GM15510 (cell line): ENCODE results near the gene LRTM2.

Experiments used
- POLR2A ChIP-seq: IDR thresholded peaks from 3 replicates; pipeline ENCODE4 v1.6.1; 2011; ENCODE audit warnings: borderline replicate concordance; ENCODE audit not compliant: insufficient read length; ENCODE audit errors: extremely low read depth

Gene LRTM2

GRCh38 chr12:1839464-1839863, 19.1 kb downstream of the LRTM2 start:
- no peak for TF ChIP-seq POLR2A

GRCh38 chr12:1839956-1840951, 19.9 kb downstream of the LRTM2 start:
- no peak for TF ChIP-seq POLR2A

- no peak for TF ChIP-seq POLR2A
These were observed 20.6 kb downstream of the LRTM2 start for GRCh38 chr12:1840981-1841425.

- no peak for TF ChIP-seq POLR2A
These were observed 21.3 kb downstream of the LRTM2 start for GRCh38 chr12:1841586-1842182.

GRCh38 chr12:1842183-1842904, 22.0 kb downstream of the LRTM2 start:
- no peak for TF ChIP-seq POLR2A

DNA sequence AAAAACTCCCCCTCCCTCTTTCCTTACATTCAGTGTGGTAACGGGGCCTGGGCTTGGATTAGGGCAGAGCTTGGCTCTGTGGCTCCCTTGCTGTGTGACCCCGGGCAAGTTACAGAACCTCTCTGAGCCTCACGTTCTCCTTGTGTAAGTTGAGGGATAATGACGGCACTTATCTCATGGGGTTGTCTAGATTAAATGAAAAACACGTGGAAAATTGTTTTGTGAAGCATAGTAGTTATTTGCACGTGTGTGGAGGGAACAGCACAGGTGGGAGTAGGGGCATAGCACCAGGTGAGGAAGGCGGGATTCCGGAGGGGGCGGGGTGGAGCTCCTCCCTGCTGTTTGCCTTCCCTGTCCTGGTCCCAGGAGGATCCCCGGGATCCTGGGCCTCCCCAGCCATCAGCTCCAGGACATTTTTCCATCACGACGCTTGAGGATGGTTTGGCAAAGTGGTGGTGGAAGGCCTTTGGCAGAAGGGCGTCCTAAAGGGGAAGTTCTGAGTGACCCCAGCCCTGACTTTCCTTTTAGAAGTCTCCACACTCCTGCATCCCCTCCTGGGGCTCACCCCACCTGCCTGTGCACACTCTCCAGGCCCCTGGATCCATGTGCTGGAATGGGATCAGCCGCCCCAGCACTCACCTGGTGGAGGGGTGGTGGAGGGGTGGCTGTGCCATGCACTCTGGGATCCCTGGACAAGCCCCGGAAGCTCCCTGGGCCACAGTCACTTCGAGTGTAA, 22.7 kb downstream of the LRTM2 start:
- no peak for TF ChIP-seq POLR2A

GRCh38 chr12:1843641-1844005, 23.3 kb downstream of the LRTM2 start:
- no peak for TF ChIP-seq POLR2A

DNA sequence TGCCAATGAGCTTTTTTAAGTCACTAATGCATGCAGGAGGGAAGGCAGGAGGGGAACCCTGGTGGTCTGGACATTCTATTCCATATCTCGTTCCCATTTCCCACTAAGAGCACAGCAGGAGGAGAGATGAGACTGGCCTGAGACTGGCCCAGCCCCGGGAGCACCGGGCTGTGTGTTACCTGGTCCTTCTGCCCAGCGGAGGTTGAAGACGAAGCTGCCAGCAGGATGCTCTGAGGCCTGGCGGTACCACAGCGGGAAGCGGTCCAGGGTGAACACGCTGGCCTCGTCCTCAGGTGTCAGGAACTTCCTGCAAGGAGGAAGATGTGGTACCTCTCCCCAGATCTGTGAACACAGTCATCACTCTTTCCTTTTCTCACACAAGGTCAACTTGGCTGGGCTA, 23.9 kb downstream of the LRTM2 start:
- no peak for TF ChIP-seq POLR2A

GRCh38 chr12:1844661-1845409, 24.5 kb downstream of the LRTM2 start:
- TF ChIP-seq POLR2A = no peak

- TF ChIP-seq POLR2A = no peak
These were observed 25.1 kb downstream of the LRTM2 start for GRCh38 chr12:1845427-1845826.

- TF ChIP-seq POLR2A = no peak
These were observed 25.5 kb downstream of the LRTM2 start for GRCh38 chr12:1845886-1846285.

DNA sequence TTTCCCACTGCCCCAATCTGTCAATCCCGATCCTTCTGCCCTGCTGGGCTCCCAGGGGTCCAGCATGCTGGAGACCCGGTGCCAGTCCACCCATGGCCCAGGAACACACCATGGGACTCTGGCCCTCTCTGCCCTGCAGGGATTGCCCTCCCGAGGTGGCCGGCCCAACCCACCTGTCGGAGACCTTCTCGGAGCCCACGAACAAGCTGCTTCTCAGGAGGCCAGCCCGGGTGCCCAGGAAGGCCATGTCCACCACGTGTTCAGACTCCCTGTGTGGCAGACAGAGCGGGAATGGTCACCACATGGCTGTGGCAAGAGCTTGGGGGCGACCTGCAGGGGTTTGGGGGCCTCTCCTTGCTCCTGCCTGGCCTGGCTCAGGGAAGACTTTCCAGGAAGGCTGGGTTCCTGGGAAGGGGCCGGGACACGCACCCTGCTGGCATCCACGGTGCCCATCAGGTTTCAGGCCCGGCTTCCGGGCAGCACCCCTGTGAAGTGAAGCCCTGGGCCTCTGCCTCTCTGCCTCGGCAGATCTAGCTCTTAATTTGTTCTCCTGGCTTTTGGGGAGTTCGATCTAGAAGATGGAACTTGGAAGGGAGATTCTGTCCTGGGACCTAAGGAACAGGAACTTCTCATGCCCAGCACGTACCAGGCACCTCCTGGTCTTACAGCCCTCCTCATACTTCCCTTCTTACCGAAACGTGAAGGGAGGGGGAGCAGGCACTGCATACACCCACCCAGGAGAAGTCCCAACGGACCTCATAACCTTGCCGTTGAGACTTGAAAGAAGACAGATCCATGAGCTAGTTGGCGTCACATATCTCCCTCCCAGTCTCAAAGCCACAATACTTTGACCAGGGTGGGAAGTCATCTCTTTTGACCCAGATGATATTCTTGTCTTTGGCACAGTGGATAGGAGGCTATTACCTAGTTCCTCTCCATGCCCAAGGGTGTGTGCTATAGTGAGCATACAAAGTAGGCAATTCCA, 26.3 kb downstream of the LRTM2 start:
- no peak for TF ChIP-seq POLR2A

DNA sequence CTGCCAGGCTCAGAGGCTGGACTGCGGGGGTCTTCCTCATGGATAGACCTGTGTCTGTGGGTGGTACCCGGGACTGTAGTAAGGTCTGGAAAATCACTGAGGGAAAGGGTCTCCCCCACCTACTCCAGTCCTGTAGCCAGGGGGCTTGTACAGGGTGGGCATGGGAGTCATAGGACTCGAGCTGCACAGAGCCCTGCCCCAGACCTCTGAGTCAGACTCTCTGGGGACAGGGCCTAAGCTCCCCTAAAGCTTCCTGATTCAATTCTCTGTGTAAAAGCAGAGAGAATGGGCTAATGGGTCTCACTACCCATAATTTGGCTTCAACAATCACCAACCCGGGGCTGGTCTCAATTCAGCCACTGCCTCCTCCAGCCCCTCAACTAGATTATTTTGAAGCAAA, 27.0 kb downstream of the LRTM2 start:
- no peak for TF ChIP-seq POLR2A
